Activated naive CD4-positive, alpha-beta T cell treated with anti-CD3 and anti-CD28 coated beads for 36 hours (primary cell): Measurements from ENCODE around the gene ZC3H7A. TPM values are rescaled to one million over a fixed set of nuclear protein-coding genes. Genes with fewer than 3 reads are reported as not detected.

Source experiments
- CTCF ChIA-PET: fragments of 350-600 bp; sonication (Branson Sonifier 250); formaldehyde crosslinking; loops from one replicate; lab custom pipeline; 2021; ENCODE audit warnings: antibody characterized with exemption; lab: Charles Lee
- DNase-seq: peaks from one replicate; pipeline ENCODE4 v3.0.0-alpha.2; 2020
- H3K27ac Mint-ChIP-seq: one replicate; pipeline ENCODE4 v1.8.0; 2021; ENCODE audit warnings: mild to moderate bottlenecking, mixed read lengths
- H3K27me3 Mint-ChIP-seq: one replicate; pipeline ENCODE4 v1.8.0; 2021; ENCODE audit warnings: low read depth, mixed read lengths
- H3K36me3 Mint-ChIP-seq: one replicate; pipeline ENCODE4 v1.8.0; 2021; ENCODE audit warnings: low read depth, mixed read lengths
- H3K4me1 Mint-ChIP-seq: one replicate; pipeline ENCODE4 v1.8.0; 2021; ENCODE audit warnings: low read depth, mixed read lengths
- H3K4me3 Mint-ChIP-seq: one replicate; pipeline ENCODE4 v1.8.0; 2021; ENCODE audit warnings: mild to moderate bottlenecking, moderate library complexity, mixed read lengths
- H3K9me3 Mint-ChIP-seq: one replicate; pipeline ENCODE4 v1.8.0; 2021; ENCODE audit warnings: mixed read lengths
- intact Hi-C: fragments of 100-400 bp; cut with micrococcal nuclease; formaldehyde crosslinking; loops from one replicate; pipeline ENCODE4 v1.15.1; 2023
- total RNA-seq, 2 experiments: library from RNA; stranded (reverse); gene quantifications; one replicate each; pipeline ENCODE4 v1.2.3, GENCODE V29; 2021

Gene ZC3H7A
- total RNA-seq, 2 experiments from 2014 or later: 123 to 127 TPM

DNA sequence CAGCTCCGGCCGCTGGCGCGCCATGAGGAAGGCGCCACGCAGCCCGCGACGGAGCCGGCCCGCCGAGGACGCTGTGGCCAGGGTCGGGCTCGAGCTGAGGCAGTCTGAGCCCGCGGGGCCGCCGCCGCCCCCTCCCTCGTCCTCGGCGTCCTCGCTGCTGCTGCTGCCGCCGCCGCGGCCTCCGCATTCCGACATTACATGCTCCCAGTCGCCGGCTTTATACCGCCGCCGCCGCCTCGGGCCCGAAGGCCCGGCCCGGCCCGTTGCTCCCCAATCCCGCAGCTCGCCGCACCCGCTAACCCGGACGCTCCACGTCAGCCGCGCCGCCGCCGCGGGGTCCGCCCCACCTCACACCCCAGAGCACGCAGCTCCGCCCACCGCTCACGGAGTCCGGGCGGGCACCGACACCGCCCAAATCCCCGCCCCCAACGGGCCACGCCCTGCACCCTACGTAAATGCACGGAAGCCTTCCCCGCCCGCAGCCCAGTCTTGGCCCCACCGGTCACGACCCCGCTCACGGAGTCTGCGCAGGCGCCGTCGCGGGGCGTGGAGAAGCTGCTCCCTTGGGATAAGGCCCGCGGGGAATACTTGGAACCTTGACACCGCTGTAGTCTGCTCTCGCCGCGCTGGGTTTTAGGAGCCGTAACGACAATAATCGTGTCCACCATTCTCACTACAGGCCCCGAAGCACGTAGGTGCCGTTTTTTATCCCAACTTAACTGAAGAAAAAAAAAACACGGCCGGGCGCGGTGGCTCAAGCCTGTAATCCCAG lies 54.3 kb downstream of the ZC3H7A start, which contains the start of gene TXNDC11:
TSS of gene TXNDC11 (minus strand) at position 322 of the 772 bp plus-strand sequence. CDS start at position 195, 127 bp downstream.
- H3K27me3 Mint-ChIP-seq: no peaks in the 10 kb centered on the region
- peak; percentile 99 for DNase-seq
- H3K36me3 Mint-ChIP-seq: peaks cover 17% of the 10 kb centered on the region
- CTCF ChIA-PET: interaction anchor here (0.6 to 4.2 kb wide), 4 partner anchors 14 to 54 kb away, joined by 3 to 25 read pairs (median 5); partner anchors contain the start of gene ZC3H7A
- peak within 1 kb of the TSS; percentile 96 for H3K27ac Mint-ChIP-seq
- H3K9me3 Mint-ChIP-seq: no peaks in the 10 kb centered on the region
- intact Hi-C loops: loop anchor here (1.0 to 10.0 kb wide), 9 partner anchors 41 to 322 kb away; partner anchors contain the start of genes RSL1D1, SNN and ZC3H7A
- H3K4me1 Mint-ChIP-seq: peaks cover 48% of the 10 kb centered on the region
- peak within 1 kb of the TSS; percentile 91 for H3K4me3 Mint-ChIP-seq

DNA sequence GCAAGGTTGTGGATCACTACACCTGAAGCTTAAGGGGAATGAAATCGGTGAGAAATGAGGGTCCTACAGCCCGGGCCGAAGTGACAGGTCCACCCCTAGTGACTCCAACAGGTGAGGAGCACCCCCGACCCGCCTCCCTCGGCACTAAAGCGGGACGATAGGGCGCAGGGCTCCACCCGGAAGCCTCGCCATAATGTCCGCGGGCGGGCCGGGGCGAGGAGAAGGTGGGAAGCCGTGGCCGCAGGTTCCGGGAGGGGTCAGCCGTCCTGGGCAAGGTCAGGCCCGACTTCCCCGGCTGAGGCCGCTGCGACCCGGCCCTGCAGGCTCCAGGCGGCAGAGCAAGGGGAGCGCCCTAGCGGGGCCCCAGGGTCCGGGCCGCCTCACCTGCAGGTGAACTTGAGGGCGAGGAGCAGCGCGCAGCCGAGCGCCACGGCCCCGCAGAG lies 54.9 kb downstream of the ZC3H7A start:
- peak overlapping the region; percentile 91 for H3K4me3 Mint-ChIP-seq
- CTCF ChIA-PET: interaction anchor here (1.8 to 4.2 kb wide), 2 partner anchors 45 to 55 kb away, joined by 5 to 25 read pairs; partner anchors contain the start of gene ZC3H7A
- peak; percentile 59 for DNase-seq
- no peaks in the 10 kb centered on the region for H3K9me3 Mint-ChIP-seq
- peaks cover 19% of the 10 kb centered on the region for H3K36me3 Mint-ChIP-seq
- intact Hi-C loops: loop anchor here (1.0 to 10.0 kb wide), 9 partner anchors 41 to 323 kb away; partner anchors contain the start of genes RSL1D1, SNN and ZC3H7A
- no peaks in the 10 kb centered on the region for H3K27me3 Mint-ChIP-seq
- H3K4me1 Mint-ChIP-seq: peaks cover 48% of the 10 kb centered on the region
- H3K27ac Mint-ChIP-seq: peak overlapping the region; percentile 85

DNA sequence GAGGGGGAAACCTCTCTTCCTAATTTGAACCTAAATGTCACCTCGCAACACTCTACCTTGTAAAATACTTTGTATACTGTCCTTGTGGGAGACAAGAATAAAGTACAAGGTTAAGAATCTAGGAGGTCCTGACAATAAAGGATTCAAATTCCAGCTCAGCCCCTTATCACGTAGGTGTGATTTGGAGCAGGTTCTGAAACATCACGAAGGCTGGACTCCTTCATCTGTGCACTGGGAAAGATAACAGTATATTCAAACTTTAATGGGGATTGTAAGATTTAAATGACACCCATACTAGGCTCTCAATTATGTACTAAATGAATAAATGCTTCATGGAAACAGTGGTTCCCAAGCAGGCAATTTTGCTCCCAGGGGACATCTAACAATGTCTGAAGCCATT lies 56.5 kb downstream of the ZC3H7A start:
- Mint-ChIP-seq H3K27me3 (no peaks in the 10 kb centered on the region), H3K9me3 (no peaks in the 10 kb centered on the region), H3K36me3 (peaks cover 25% of the 10 kb centered on the region), H3K4me1 (peaks cover 51% of the 10 kb centered on the region), H3K27ac (no peak overlapping the region), H3K4me3 (peak overlapping the region; percentile 91)
- intact Hi-C loops: loop anchor here (10.0 kb wide), 1 partner anchor 324 kb away; no protein-coding TSS in a partner anchor
- CTCF ChIA-PET: interaction anchor here (1.8 to 4.2 kb wide), 2 partner anchors 43 to 57 kb away, joined by 5 to 25 read pairs; partner anchors contain the start of gene ZC3H7A
- DNase-seq: no peak

DNA sequence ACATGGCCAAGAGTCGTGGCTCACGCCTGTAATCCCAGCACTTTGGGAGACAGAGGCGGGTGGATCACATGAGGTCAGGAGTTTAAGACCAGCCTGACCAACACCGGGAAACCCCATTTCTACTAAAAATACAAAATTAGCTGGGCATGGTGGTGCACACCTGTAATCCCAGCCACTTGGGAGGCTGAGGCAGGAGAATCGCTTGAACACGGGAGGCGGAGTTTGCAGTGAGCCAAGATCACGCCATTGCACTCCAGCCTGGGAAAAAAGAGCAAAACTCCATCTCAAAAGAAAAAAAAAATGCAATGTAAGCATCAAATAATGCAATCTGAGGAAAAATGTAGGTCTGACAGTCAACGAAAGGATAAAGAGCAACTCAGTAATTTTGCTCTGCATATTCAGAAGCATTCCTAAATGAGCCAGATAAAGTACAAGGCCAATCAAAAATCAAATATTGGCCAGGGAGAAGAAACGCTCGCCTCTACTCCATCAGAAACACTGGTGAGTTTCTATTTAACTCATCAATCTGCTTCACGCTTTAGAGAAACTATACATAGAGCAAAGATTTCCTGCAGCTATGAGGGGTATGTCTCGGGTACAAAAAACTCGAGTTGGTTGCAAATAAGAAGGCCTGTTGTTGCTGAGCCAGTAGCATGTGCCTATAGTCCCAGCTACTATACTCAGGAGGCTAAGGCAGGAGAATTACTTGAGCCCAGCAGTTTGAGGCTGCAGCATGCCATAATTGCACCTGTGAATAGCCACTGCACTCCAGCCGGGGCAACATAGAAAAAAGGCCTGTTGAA lies 58.1 kb downstream of the ZC3H7A start:
- Mint-ChIP-seq H3K4me1 (peaks cover 53% of the 10 kb centered on the region), H3K36me3 (peaks cover 33% of the 10 kb centered on the region), H3K9me3 (no peaks in the 10 kb centered on the region), H3K4me3 (no peak overlapping the region), H3K27me3 (no peaks in the 10 kb centered on the region), H3K27ac (peak overlapping the region; percentile 48)
- intact Hi-C loops: no loop called here
- no peak for DNase-seq
- CTCF ChIA-PET: interaction anchor here (0.7 to 1.3 kb wide), 2 partner anchors 12 to 53 kb away, joined by 3 to 6 read pairs; no protein-coding TSS in a partner anchor

DNA sequence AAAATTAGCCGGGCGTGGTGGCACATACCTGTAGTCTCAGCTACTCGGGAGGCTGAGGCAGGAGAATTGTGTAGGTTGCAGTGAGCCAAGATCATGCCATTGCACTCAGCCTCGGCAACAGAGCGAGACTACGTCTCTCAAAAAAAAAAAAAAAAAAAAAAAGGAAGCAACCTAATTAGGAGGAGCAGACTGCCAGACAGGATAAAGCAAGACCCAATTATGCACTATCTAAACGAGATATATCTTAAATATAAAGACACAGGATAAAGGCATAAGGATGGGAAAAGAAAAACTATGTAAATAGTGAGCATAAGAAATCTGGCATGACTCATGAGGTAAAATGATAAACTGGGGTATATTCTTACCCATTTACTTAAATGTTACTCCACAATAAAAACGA lies 59.3 kb downstream of the ZC3H7A start:
- DNase-seq: no peak
- intact Hi-C loops: no loop called here
- no peaks in the 10 kb centered on the region for H3K27me3 Mint-ChIP-seq
- H3K4me3 Mint-ChIP-seq: no peak overlapping the region
- H3K4me1 Mint-ChIP-seq: peaks cover 51% of the 10 kb centered on the region
- no peak overlapping the region for H3K27ac Mint-ChIP-seq
- H3K36me3 Mint-ChIP-seq: peaks cover 35% of the 10 kb centered on the region
- H3K9me3 Mint-ChIP-seq: no peaks in the 10 kb centered on the region
- CTCF ChIA-PET: interaction anchor here (0.7 to 1.3 kb wide), 2 partner anchors 14 to 54 kb away, joined by 3 to 6 read pairs; no protein-coding TSS in a partner anchor

DNA sequence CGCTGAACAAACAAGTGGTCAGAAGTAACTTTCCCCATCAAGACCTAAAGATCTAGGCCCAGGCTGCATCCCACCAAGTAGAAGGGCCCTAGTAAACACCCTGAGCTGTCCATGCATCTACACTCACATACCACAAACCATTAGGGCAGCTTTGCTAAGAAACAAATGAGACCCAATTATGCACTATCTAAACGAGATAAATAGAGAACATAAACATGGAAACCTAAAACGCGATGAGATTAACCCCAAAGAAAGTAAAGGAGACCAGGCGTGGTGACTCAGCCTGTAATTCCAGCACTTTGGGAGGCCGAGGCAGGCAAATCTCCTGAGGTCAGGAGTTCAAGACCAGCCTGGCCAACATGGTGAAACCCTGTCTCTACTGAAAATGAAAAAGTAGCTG lies 60.2 kb downstream of the ZC3H7A start:
- DNase-seq: no peak
- no peak overlapping the region for H3K4me3 Mint-ChIP-seq
- peaks cover 38% of the 10 kb centered on the region for H3K36me3 Mint-ChIP-seq
- H3K27me3 Mint-ChIP-seq: no peaks in the 10 kb centered on the region
- H3K27ac Mint-ChIP-seq: no peak overlapping the region
- CTCF ChIA-PET: interaction anchor here (0.6 to 1.4 kb wide), 3 partner anchors 9 to 205 kb away, joined by 3 to 4 read pairs (median 4); no protein-coding TSS in a partner anchor
- intact Hi-C loops: no loop called here
- peaks cover 56% of the 10 kb centered on the region for H3K4me1 Mint-ChIP-seq
- no peaks in the 10 kb centered on the region for H3K9me3 Mint-ChIP-seq

DNA sequence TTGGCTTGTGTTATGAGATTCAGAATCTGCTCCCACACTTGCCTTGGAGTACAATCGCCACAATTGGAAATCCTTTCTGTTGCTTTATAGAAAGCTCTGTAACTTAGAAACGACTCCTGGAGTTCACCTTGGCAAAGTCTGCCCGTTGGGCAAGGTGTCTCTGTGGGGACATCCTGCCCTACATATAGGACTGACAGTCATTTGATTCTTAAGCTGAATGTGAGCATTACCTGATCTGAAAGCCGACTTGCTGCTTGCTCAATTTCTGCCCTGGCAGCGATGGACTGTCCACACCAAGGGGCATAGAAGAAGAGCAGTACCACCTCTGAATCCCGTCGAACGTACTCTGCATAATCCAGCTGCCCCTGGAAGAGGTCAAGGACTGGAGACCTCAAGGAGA lies 61.3 kb downstream of the ZC3H7A start:
- Mint-ChIP-seq H3K4me3 (no peak overlapping the region), H3K27ac (no peak overlapping the region), H3K27me3 (no peaks in the 10 kb centered on the region), H3K36me3 (peaks cover 44% of the 10 kb centered on the region), H3K4me1 (peaks cover 51% of the 10 kb centered on the region), H3K9me3 (no peaks in the 10 kb centered on the region)
- DNase-seq: no peak
- intact Hi-C loops: no loop called here
- CTCF ChIA-PET: interaction anchor here (0.6 to 1.4 kb wide), 3 partner anchors 8 to 238 kb away, joined by 3 to 4 read pairs (median 3); no protein-coding TSS in a partner anchor

DNA sequence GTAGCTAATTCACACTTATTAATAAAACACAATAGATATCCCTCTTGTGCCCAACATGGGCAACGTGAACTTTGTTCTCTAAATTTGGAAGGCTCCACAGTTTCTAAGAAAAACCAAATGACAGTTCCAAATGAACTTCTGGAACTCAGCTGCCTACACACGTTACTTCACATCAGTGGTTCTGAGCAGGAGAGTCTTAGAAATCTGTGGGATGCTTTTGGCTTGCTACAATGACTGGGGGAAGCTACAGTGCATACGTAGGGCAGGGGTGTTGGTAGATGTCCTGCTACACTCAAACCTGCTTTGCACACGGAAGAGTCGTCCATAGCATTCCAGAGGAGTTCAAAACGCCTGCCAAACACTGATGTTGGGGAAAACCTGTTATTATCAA lies 62.4 kb downstream of the ZC3H7A start:
- no peaks in the 10 kb centered on the region for H3K9me3 Mint-ChIP-seq
- H3K4me1 Mint-ChIP-seq: peaks cover 44% of the 10 kb centered on the region
- DNase-seq: no peak
- no peaks in the 10 kb centered on the region for H3K27me3 Mint-ChIP-seq
- no peak overlapping the region for H3K4me3 Mint-ChIP-seq
- no peak overlapping the region for H3K27ac Mint-ChIP-seq
- intact Hi-C loops: no loop called here
- H3K36me3 Mint-ChIP-seq: peaks cover 47% of the 10 kb centered on the region
- CTCF ChIA-PET: interaction anchor here (0.6 kb wide), 1 partner anchor 339 kb away, joined by 3 read pairs; no protein-coding TSS in a partner anchor

DNA sequence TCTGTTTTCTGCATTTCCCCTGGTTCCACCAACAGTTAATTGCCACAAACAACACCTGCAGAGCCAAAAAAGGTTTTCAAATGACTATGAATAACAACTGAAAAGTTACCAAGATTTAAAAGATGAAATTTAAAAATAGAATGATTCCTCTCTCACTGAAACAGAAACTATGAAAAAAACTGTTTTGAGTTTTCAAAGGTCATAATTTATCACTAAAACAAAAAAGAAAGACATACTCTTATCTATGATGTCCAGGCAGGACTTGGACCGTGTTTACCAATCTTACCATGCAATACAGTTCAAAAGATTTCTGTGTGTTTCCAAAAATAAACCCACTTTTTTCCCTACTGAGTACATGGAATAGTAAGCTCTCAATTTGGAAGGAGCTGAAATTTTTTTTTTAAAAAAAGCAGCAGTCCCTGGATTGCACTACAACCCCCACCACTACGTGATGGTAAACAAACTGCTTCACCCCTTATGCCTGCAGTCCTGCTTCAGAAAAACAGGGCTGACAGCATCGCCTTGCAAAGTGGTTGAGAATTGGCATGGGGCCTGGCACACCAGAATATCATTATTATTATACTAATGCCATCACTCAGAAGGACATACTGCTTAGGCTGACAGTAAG lies 62.9 kb downstream of the ZC3H7A start:
- Mint-ChIP-seq H3K27me3 (no peaks in the 10 kb centered on the region), H3K36me3 (peaks cover 48% of the 10 kb centered on the region), H3K27ac (peak overlapping the region; percentile 33), H3K4me3 (no peak overlapping the region), H3K9me3 (no peaks in the 10 kb centered on the region), H3K4me1 (peaks cover 39% of the 10 kb centered on the region)
- DNase-seq: no peak
- intact Hi-C loops: no loop called here
- CTCF ChIA-PET: interaction anchor here (0.6 kb wide), 1 partner anchor 340 kb away, joined by 3 read pairs; no protein-coding TSS in a partner anchor

DNA sequence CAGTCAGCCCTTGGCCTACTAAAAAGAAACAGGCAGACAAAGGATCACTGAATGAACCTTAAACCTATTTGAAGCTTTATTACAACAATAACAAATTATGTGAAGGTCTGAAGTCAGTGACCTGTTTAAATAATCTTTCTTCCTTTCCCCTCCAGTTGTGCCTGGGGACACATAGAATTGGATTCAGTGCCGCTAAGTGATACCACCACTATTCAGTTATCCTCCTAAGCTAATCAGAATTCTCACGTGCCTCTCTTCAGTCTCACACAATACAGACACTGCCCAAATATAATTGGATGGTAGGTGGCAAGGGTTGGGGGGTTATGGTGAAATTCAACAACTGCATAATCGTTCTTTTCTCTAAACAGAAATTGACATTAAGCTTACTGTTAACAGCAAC lies 65.8 kb downstream of the ZC3H7A start:
- Mint-ChIP-seq H3K36me3 (peaks cover 44% of the 10 kb centered on the region), H3K27ac (no peak overlapping the region), H3K27me3 (no peaks in the 10 kb centered on the region), H3K9me3 (no peaks in the 10 kb centered on the region), H3K4me1 (peaks cover 41% of the 10 kb centered on the region), H3K4me3 (no peak overlapping the region)
- intact Hi-C loops: no loop called here
- no peak for DNase-seq
- CTCF ChIA-PET: interaction anchor here (0.5 to 3.0 kb wide), 5 partner anchors 17 to 201 kb away, joined by 3 to 16 read pairs (median 3); no protein-coding TSS in a partner anchor

DNA sequence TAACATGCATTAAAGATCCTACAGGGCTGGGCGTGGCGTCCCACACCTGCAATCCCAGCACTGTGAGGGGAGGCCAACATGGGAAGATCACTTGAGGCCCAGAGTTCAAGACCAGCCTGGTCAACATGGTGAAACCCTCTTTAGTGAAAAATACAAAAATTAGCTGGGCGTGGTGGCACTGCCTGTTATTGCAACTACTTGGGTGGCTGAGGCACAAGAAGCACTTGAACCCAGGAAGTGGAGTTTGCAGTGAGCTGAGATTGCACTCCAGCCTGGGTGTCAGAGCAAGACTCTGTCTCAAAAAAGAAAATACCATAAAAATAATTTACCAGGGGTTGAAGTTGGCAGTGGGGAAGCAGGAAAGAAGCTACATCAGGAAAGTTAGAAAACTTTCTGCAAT lies 67.3 kb downstream of the ZC3H7A start:
- no peaks in the 10 kb centered on the region for H3K27me3 Mint-ChIP-seq
- no peak overlapping the region for H3K27ac Mint-ChIP-seq
- H3K4me1 Mint-ChIP-seq: peaks cover 41% of the 10 kb centered on the region
- H3K9me3 Mint-ChIP-seq: no peaks in the 10 kb centered on the region
- CTCF ChIA-PET: no interaction called here
- peaks cover 41% of the 10 kb centered on the region for H3K36me3 Mint-ChIP-seq
- no peak overlapping the region for H3K4me3 Mint-ChIP-seq
- intact Hi-C loops: no loop called here
- no peak for DNase-seq
